Stimulated activated CD4-positive, alpha-beta T cell treated with anti-CD3 and anti-CD28 coated beads, Interleukin-1b, Interleukin-23, amount 100 ng/mL, for 1 hour (primary cell): Measurements from ENCODE around the gene METTL9.
"Not testable (repeated sequence)": the region's sequence is repeated elsewhere in the genome, so short reads cannot be mapped to it uniquely, and the experiment has no call there.

Source experiments
- DNase-seq, 2 donors: peaks; one replicate each; pipeline ENCODE4 v3.0.0-alpha.2; 2020; ENCODE audit warnings: low read depth in 2 of 2

Gene METTL9

GRCh38 chr16:21573506-21573905 is 25.9 kb upstream of the METTL9 start:
- DNase-seq: not testable (repeated sequence)

- no peak for DNase-seq
Measured at GRCh38 chr16:21574372-21574771, 25.0 kb upstream of the METTL9 start.

- DNase-seq: not testable (repeated sequence)
Measured at GRCh38 chr16:21576323-21576722, 23.1 kb upstream of the METTL9 start.

GRCh38 chr16:21577487-21577886 is 21.9 kb upstream of the METTL9 start:
- not testable (repeated sequence) for DNase-seq

- not testable (repeated sequence) for DNase-seq
Measured at GRCh38 chr16:21578311-21578710, 21.1 kb upstream of the METTL9 start.

- DNase-seq: not testable (repeated sequence)
Measured at GRCh38 chr16:21580131-21580530, 19.2 kb upstream of the METTL9 start.

- no peak for DNase-seq
Measured at GRCh38 chr16:21580807-21581206, 18.6 kb upstream of the METTL9 start.

- DNase-seq: no peak
Measured at GRCh38 chr16:21584817-21585216, 14.6 kb upstream of the METTL9 start.

- DNase-seq: not testable (repeated sequence)
Measured at GRCh38 chr16:21588593-21588992, 10.8 kb upstream of the METTL9 start.

- no peak for DNase-seq
Measured at GRCh38 chr16:21589551-21589950, 9.8 kb upstream of the METTL9 start.

- no peak for DNase-seq
Measured at GRCh38 chr16:21590287-21590686, 9.1 kb upstream of the METTL9 start.

- no peak for DNase-seq
Measured at GRCh38 chr16:21590796-21591195, 8.6 kb upstream of the METTL9 start.

GRCh38 chr16:21592191-21592590 is 7.2 kb upstream of the METTL9 start:
- no peak for DNase-seq

GRCh38 chr16:21593530-21594289 is 5.7 kb upstream of the METTL9 start:
- no peak for DNase-seq

- no peak for DNase-seq
Measured at GRCh38 chr16:21597561-21598030, 1.8 kb upstream of the METTL9 start.

GRCh38 chr16:21598206-21598605 is 1.2 kb upstream of the METTL9 start:
- DNase-seq: no peak

GRCh38 chr16:21598701-21599121 is 666 bp upstream of the METTL9 start:
- peak in 1 of 2 donors; percentile 13 for DNase-seq

- DNase-seq: no peak
Measured at GRCh38 chr16:21600031-21600773, 825 bp downstream of the METTL9 start.

- no peak for DNase-seq
Measured at GRCh38 chr16:21602785-21603184, 3.4 kb downstream of the METTL9 start.

- no peak for DNase-seq
Measured at GRCh38 chr16:21603928-21604327, 4.6 kb downstream of the METTL9 start.

GRCh38 chr16:21605848-21606247 is 6.5 kb downstream of the METTL9 start:
- DNase-seq: not testable (repeated sequence)

- no peak for DNase-seq
Measured at GRCh38 chr16:21608639-21609328, 9.4 kb downstream of the METTL9 start.
